GM06990 (cell line): ENCODE results near the gene GNG4.

ENCODE experiments used
- DNase-seq: peaks from one replicate; pipeline ENCODE4 v3.0.0-alpha.2; 2011; ENCODE audit not compliant: insufficient read length; ENCODE audit errors: extremely low read depth
- H3K27me3 ChIP-seq: replicated peaks from 2 replicates; pipeline ENCODE4 v1.6.0; 2011; ENCODE audit warnings: low read length; ENCODE audit not compliant: control insufficient read depth, insufficient read depth
- H3K36me3 ChIP-seq: 2 replicates; pipeline ENCODE4 v1.5.1; 2011; ENCODE audit warnings: low read length; ENCODE audit not compliant: control insufficient read depth, insufficient read depth
- H3K4me3 ChIP-seq: replicated peaks from 2 replicates; pipeline ENCODE4 v1.5.1; 2011; ENCODE audit warnings: low read depth, mild to moderate bottlenecking, control low read depth, low read length
- CTCF ChIP-seq: IDR thresholded peaks from 2 replicates; pipeline ENCODE4 v1.5.1; 2011; ENCODE audit warnings: low read length, control low read depth, mild to moderate bottlenecking, inconsistent platforms; ENCODE audit not compliant: insufficient read depth, poor library complexity, severe bottlenecking

Gene GNG4

GRCh38 chr1:235516862-235517446, 132.6 kb downstream of the GNG4 start:
- peak; percentile 8 for DNase-seq
- no peaks in the 10 kb centered on the region; the same call in 1 of the 2 replicates for H3K27me3 ChIP-seq
- H3K36me3 ChIP-seq, result no peaks in the 10 kb centered on the region
- H3K4me3 ChIP-seq, result no peak overlapping the region
- TF ChIP-seq CTCF, result no peak

GRCh38 chr1:235515844-235516512, 133.6 kb downstream of the GNG4 start:
- H3K4me3 ChIP-seq, result no peak overlapping the region
- no peaks in the 10 kb centered on the region; the same call in 1 of the 2 replicates for H3K27me3 ChIP-seq
- no peak for TF ChIP-seq CTCF
- DNase-seq, result no peak
- no peaks in the 10 kb centered on the region for H3K36me3 ChIP-seq

- no peaks in the 10 kb centered on the region for H3K36me3 ChIP-seq
- H3K4me3 ChIP-seq, result no peak overlapping the region
- DNase-seq, result peak; percentile 9
- no peaks in the 10 kb centered on the region; the same call in 1 of the 2 replicates for H3K27me3 ChIP-seq
- TF ChIP-seq CTCF, result peak; percentile 82
Measured at GRCh38 chr1:235513495-235514366, 135.9 kb downstream of the GNG4 start.

GRCh38 chr1:235511470-235512240, 137.9 kb downstream of the GNG4 start:
- no peak overlapping the region for H3K4me3 ChIP-seq
- H3K27me3 ChIP-seq, result no peaks in the 10 kb centered on the region; the same call in 1 of the 2 replicates
- no peak for TF ChIP-seq CTCF
- DNase-seq, result no peak
- H3K36me3 ChIP-seq, result no peaks in the 10 kb centered on the region

- H3K36me3 ChIP-seq, result no peaks in the 10 kb centered on the region
- no peak for DNase-seq
- H3K27me3 ChIP-seq, result no peaks in the 10 kb centered on the region; the same call in 1 of the 2 replicates
- TF ChIP-seq CTCF, result no peak
- H3K4me3 ChIP-seq, result no peak overlapping the region
Measured at GRCh38 chr1:235510823-235511222, 138.8 kb downstream of the GNG4 start.
